Psoas muscle (tissue), 8 donors: ENCODE measurements around the gene ZBTB46. TPM values are rescaled to one million over a fixed set of nuclear protein-coding genes. Genes with fewer than 3 reads are reported as not detected.
"Not testable (repeated sequence)": the region's sequence is repeated elsewhere in the genome, so short reads cannot be mapped to it uniquely, and the experiment has no call there.

ENCODE experiments used
- ATAC-seq, 4 donors: fragments of 200-7000 bp; cut with Tn5 transposase; one replicate each; pipeline ENCODE4 v1.9.1; 2020; ENCODE audit warnings: moderate library complexity in 3 of 4, mild to moderate bottlenecking in 2 of 4
- DNase-seq, 2 donors: peaks; one replicate each; pipeline ENCODE4 v3.0.0-alpha.2; 2020
- H3K27ac ChIP-seq: fragments of 200-600 bp; one replicate; pipeline ENCODE4 v1.8.0; 2022
- H3K27me3 ChIP-seq, 3 donors: fragments of 200-600 bp in 1 of 3; one replicate each; pipeline versions ENCODE4 v1.6.1 to v1.8.0; 2013 to 2022; ENCODE audit warnings: low read length in 2 of 3, mild to moderate bottlenecking in 2 of 3, moderate library complexity in 1 of 3; ENCODE audit not compliant: insufficient read depth in 3 of 3
- H3K36me3 ChIP-seq, 2 donors: fragments of 200-600 bp in 1 of 2; one replicate each; pipeline versions ENCODE4 v1.6.1 to v1.8.0; 2013 to 2022; ENCODE audit warnings: low read depth in 1 of 2, mild to moderate bottlenecking in 1 of 2, moderate library complexity in 1 of 2; ENCODE audit not compliant: insufficient read depth in 1 of 2
- H3K4me1 ChIP-seq: fragments of 200-600 bp; one replicate; pipeline ENCODE4 v1.8.0; 2022
- H3K4me3 ChIP-seq: fragments of 200-600 bp; one replicate; pipeline ENCODE4 v1.8.0; 2022; ENCODE audit warnings: mild to moderate bottlenecking
- H3K9me3 ChIP-seq: fragments of 200-600 bp; one replicate; pipeline ENCODE4 v1.8.0; 2022
- CTCF ChIP-seq: fragments of 200-600 bp; IDR thresholded peaks from one replicate; pipeline ENCODE4 v1.8.0; 2022; ENCODE audit warnings: antibody characterized with exemption
- WGBS, 3 donors: extraction: QIAGEN DNeasy Blood & Tissue Kit; methylation state at CpG; one replicate each; pipeline versions ENCODE4 v1.1.6 to v1.1.7; 2013; 5-methylcytosine and 5-hydroxymethylcytosine counted together
- intact Hi-C, 2 donors: fragments of 100-400 bp; cut with DNase I; formaldehyde crosslinking; loops; one replicate each; pipeline versions ENCODE4 v1.11.0 to v1.14.2; 2022
- polyA plus RNA-seq, 3 donors: library from polyadenylated mRNA; stranded (reverse); fragments of 200-250 nt; gene quantifications; one replicate each; pipeline ENCODE4 v1.2.3, GENCODE V29; 2013
- total RNA-seq, 4 donors: library from RNA; stranded (reverse); fragmentation: NEBNext Ultra II Directional in 2 of 4; extraction: Animal tissue kit (Norgen Biotek cat#: 25700) in 2 of 4; gene quantifications; one replicate each; pipeline versions ENCODE4 v1.2.1 to v1.2.4, GENCODE V29; 2021 to 2023
- donor health status: healthy with polysubstance abuse.
- donor health status: DM: no; HTN: no; CAD: no; lungs with moderate emphysema.
- donor health status: Bipolar disorder and iron deficiency.
- donor health status: healthy.
- donor health status: DM: yes; HTN: yes; CAD: no.
- donor health status: DM: no; HTN: no; CAD: no.
- donor health status: DM: no; HTN: no; CAD: no.
- donor health status: DM: yes; HTN: yes; CAD: no.

ZBTB46 gene
- total and polyA plus RNA-seq, 7 donors: 1.3 to 6.4 (median 4.5) TPM

- H3K27ac ChIP-seq: peak overlapping the region; percentile 66
- ATAC-seq (peak; percentile 33 to 57 (median 43)), DNase-seq (peak in 1 of 2 donors; percentile 43)
- no peaks in the 10 kb centered on the region for H3K9me3 ChIP-seq
- intact Hi-C loops: no loop called here
- peaks cover 9% of the 10 kb centered on the region for H3K4me1 ChIP-seq
- H3K36me3 ChIP-seq: peaks cover 0 to 87% of the 10 kb centered on the region in 2 donors
- WGBS, 3 donors: 75 to 86% (median 77%) methylated on average over 14 of the region's 14 CpGs
- no peaks in the 10 kb centered on the region for H3K27me3 ChIP-seq
- TF ChIP-seq CTCF: no peak
- H3K4me3 ChIP-seq: no peak overlapping the region
Measured at GRCh38 chr20:63873477-63873971, 42.5 kb upstream of the ZBTB46 start.

- no peak for DNase-seq
- no peak for ATAC-seq
- WGBS, 3 donors: 91 to 93% (median 91%) methylated on average over 5 of the region's 5 CpGs
- Histone ChIP-seq H3K9me3 (no peaks in the 10 kb centered on the region), H3K27ac (no peak overlapping the region), H3K4me3 (no peak overlapping the region), H3K27me3 (no peaks in the 10 kb centered on the region), H3K36me3 (peaks cover 0 to 55% of the 10 kb centered on the region in 2 donors), H3K4me1 (peaks cover 14% of the 10 kb centered on the region)
- TF ChIP-seq CTCF: no peak
- intact Hi-C loops: no loop called here
Measured at GRCh38 chr20:63868264-63868663, 37.2 kb upstream of the ZBTB46 start.

- intact Hi-C loops, H3K9me3 ChIP-seq, H3K4me3 ChIP-seq, H3K27ac ChIP-seq, H3K27me3 ChIP-seq, DNase-seq, ATAC-seq: not testable (repeated sequence)
- 91 to 94% (median 94%) methylated on average over 13 of the region's 13 CpGs for WGBS, 3 donors
- H3K36me3 ChIP-seq: peaks cover 0 to 49% of the 10 kb centered on the region in 2 donors
- peaks cover 14% of the 10 kb centered on the region for H3K4me1 ChIP-seq
Measured at GRCh38 chr20:63867042-63867441, 36.0 kb upstream of the ZBTB46 start.

GRCh38 chr20:63864978-63865640 lies 34.0 kb upstream of the ZBTB46 start, which contains the start of gene TPD52L2:
TSS of gene TPD52L2 (plus strand) at chr20:63865270. CDS start at chr20:63865366, 96 bp downstream.
- peaks cover 14% of the 10 kb centered on the region for H3K4me1 ChIP-seq
- peak; percentile 99 for DNase-seq
- no peak for TF ChIP-seq CTCF

GRCh38 chr20:63864545-63864977 lies 33.5 kb upstream of the ZBTB46 start:
- ATAC-seq: no peak
- Histone ChIP-seq H3K4me1 (peaks cover 14% of the 10 kb centered on the region), H3K4me3 (peak overlapping the region; percentile 99), H3K27ac (peak overlapping the region; percentile 96), H3K36me3 (peaks cover 3 to 26% of the 10 kb centered on the region in 2 donors), H3K27me3 (no peaks in the 10 kb centered on the region), H3K9me3 (no peaks in the 10 kb centered on the region)
- intact Hi-C loops: loop anchor here in 1 of 2 donors (1.0 kb wide), 1 partner anchor 78 kb away; no protein-coding TSS in a partner anchor
- DNase-seq: no peak
- 1% methylated on average over 25 of the region's 25 CpGs for WGBS, 3 donors
- TF ChIP-seq CTCF: peak; percentile 3

More at GRCh38 chr20:63864978-63865640, 34.0 kb upstream of the ZBTB46 start, which contains the start of gene TPD52L2:
- H3K27ac ChIP-seq: peak within 1 kb of the TSS; percentile 96
- peak; percentile 94 to 97 (median 94) for ATAC-seq
- peak within 1 kb of the TSS; percentile 99 for H3K4me3 ChIP-seq
- no peaks in the 10 kb centered on the region for H3K27me3 ChIP-seq
- H3K9me3 ChIP-seq: no peaks in the 10 kb centered on the region
- H3K36me3 ChIP-seq: peaks cover 3 to 32% of the 10 kb centered on the region in 2 donors
- 0% methylated on average over 45 to 68 of the region's 68 CpGs for WGBS, 3 donors
- intact Hi-C loops: loop anchor here in 1 of 2 donors (1.0 kb wide), 1 partner anchor 79 kb away; no protein-coding TSS in a partner anchor
